ENCODE data around the gene KLK15.

KLK15 gene

GRCh38 chr19:50791594-50792271 is 41.6 kb downstream of the KLK15 start:
- Histone ChIP-seq H3K27me3 (ENCODE audit: low read depth, low read length) (no peaks in the 10 kb centered on the region), H3K9ac (ENCODE audit: low read length) (no peak overlapping the region), H3K9me3 (ENCODE audit: insufficient read depth, low read length) (no peaks in the 10 kb centered on the region), H3K4me3 (ENCODE audit: low read length) (no peak overlapping the region), H4K20me1 (ENCODE audit: insufficient read depth, low read length) (peaks cover 21% of the 10 kb centered on the region), H2AFZ (ENCODE audit: low read depth, low read length) (no peak overlapping the region), H3K27ac (ENCODE audit: low read length) (no peak overlapping the region), H3K36me3 (replicated peaks; ENCODE audit: low read depth, low read length) (peaks cover 16% of the 10 kb centered on the region), H3K79me2 (ENCODE audit: low read length) (no peaks in the 10 kb centered on the region), H3K4me2 (ENCODE audit: low read length) (no peak overlapping the region), H3K4me1 (ENCODE audit: low read length) (peaks cover 8% of the 10 kb centered on the region)
- TF ChIP-seq EZH2phosphoT487 (IDR thresholded peaks at IDR 0.05; ENCODE audit: low read depth): no peak
- TF ChIP-seq, protein P1, sequence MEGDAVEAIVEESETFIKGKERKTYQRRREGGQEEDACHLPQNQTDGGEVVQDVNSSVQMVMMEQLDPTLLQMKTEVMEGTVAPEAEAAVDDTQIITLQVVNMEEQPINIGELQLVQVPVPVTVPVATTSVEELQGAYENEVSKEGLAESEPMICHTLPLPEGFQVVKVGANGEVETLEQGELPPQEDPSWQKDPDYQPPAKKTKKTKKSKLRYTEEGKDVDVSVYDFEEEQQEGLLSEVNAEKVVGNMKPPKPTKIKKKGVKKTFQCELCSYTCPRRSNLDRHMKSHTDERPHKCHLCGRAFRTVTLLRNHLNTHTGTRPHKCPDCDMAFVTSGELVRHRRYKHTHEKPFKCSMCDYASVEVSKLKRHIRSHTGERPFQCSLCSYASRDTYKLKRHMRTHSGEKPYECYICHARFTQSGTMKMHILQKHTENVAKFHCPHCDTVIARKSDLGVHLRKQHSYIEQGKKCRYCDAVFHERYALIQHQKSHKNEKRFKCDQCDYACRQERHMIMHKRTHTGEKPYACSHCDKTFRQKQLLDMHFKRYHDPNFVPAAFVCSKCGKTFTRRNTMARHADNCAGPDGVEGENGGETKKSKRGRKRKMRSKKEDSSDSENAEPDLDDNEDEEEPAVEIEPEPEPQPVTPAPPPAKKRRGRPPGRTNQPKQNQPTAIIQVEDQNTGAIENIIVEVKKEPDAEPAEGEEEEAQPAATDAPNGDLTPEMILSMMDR (IDR thresholded peaks at IDR 0.05; ENCODE audit: low read depth, low read length): no peak

GRCh38 chr19:50790922-50791467 is 42.4 kb downstream of the KLK15 start:
- Histone ChIP-seq H3K9ac (ENCODE audit: low read length) (no peak overlapping the region), H3K27ac (ENCODE audit: low read length) (no peak overlapping the region), H3K4me1 (ENCODE audit: low read length) (peaks cover 8% of the 10 kb centered on the region), H2AFZ (ENCODE audit: low read depth, low read length) (no peak overlapping the region), H3K4me3 (ENCODE audit: low read length) (no peak overlapping the region), H3K27me3 (ENCODE audit: low read depth, low read length) (no peaks in the 10 kb centered on the region), H4K20me1 (ENCODE audit: insufficient read depth, low read length) (peaks cover 13% of the 10 kb centered on the region), H3K79me2 (ENCODE audit: low read length) (no peaks in the 10 kb centered on the region), H3K9me3 (ENCODE audit: insufficient read depth, low read length) (no peaks in the 10 kb centered on the region), H3K36me3 (replicated peaks; ENCODE audit: low read depth, low read length) (peaks cover 10% of the 10 kb centered on the region), H3K4me2 (ENCODE audit: low read length) (no peak overlapping the region)
- TF ChIP-seq, protein P1 (IDR thresholded peaks at IDR 0.05; ENCODE audit: low read depth, low read length): no peak
- no peak for TF ChIP-seq EZH2phosphoT487 (IDR thresholded peaks at IDR 0.05; ENCODE audit: low read depth)

DNA sequence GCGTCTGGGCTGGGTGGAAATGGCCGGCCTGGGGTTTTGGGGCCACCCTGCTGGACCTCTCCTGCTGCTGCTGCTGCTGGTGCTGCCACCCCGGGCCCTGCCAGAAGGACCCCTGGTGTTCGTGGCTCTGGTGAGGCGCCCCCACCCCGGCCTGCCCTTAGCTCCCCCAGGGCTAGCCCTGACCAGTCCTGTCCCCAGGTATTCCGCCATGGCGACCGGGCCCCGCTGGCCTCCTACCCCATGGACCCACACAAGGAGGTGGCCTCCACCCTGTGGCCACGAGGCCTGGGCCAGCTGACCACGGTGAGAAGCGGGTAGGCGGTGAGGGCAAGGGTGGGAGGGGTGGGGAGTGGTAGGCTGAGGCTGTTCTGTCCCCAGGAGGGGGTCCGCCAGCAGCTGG is 43.0 kb downstream of the KLK15 start, which contains the start of gene ACP4:
ACP4 (plus strand) TSS at position 20 of the 400 bp plus-strand sequence; CDS start at position 20, 0 bp downstream.
- Histone ChIP-seq H3K27ac (ENCODE audit: low read length) (no peak within 1 kb of the TSS), H3K27me3 (ENCODE audit: low read depth, low read length) (no peaks in the 10 kb centered on the region), H3K79me2 (ENCODE audit: low read length) (no peaks in the 10 kb centered on the region), H2AFZ (ENCODE audit: low read depth, low read length) (no peak within 1 kb of the TSS), H3K36me3 (replicated peaks; ENCODE audit: low read depth, low read length) (peaks cover 4% of the 10 kb centered on the region), H3K4me1 (ENCODE audit: low read length) (peaks cover 8% of the 10 kb centered on the region), H3K9ac (ENCODE audit: low read length) (no peak within 1 kb of the TSS), H3K4me2 (ENCODE audit: low read length) (no peak within 1 kb of the TSS), H3K4me3 (ENCODE audit: low read length) (no peak within 1 kb of the TSS), H4K20me1 (ENCODE audit: insufficient read depth, low read length) (peaks cover 7% of the 10 kb centered on the region), H3K9me3 (ENCODE audit: insufficient read depth, low read length) (no peaks in the 10 kb centered on the region)
- TF ChIP-seq, protein P1 (IDR thresholded peaks at IDR 0.05; ENCODE audit: low read depth, low read length): no peak
- TF ChIP-seq EZH2phosphoT487 (IDR thresholded peaks at IDR 0.05; ENCODE audit: low read depth): no peak

- Histone ChIP-seq H3K9me3 (ENCODE audit: insufficient read depth, low read length) (no peaks in the 10 kb centered on the region), H3K27ac (ENCODE audit: low read length) (no peak overlapping the region), H3K4me1 (ENCODE audit: low read length) (no peaks in the 10 kb centered on the region; the same call in 1 of the 2 replicates), H3K9ac (ENCODE audit: low read length) (no peak overlapping the region), H3K4me3 (ENCODE audit: low read length) (no peak overlapping the region), H2AFZ (ENCODE audit: low read depth, low read length) (no peak overlapping the region), H3K79me2 (ENCODE audit: low read length) (no peaks in the 10 kb centered on the region), H4K20me1 (ENCODE audit: insufficient read depth, low read length) (no peaks in the 10 kb centered on the region), H3K4me2 (ENCODE audit: low read length) (no peak overlapping the region), H3K36me3 (replicated peaks; ENCODE audit: low read depth, low read length) (no peaks in the 10 kb centered on the region), H3K27me3 (ENCODE audit: low read depth, low read length) (peaks cover 5% of the 10 kb centered on the region; the same call in 1 of the 2 replicates)
- TF ChIP-seq EZH2phosphoT487 (IDR thresholded peaks at IDR 0.05; ENCODE audit: low read depth): no peak
- TF ChIP-seq, protein P1 (IDR thresholded peaks at IDR 0.05; ENCODE audit: low read depth, low read length): no peak
Observed at GRCh38 chr19:50785329-50785728, 48.0 kb downstream of the KLK15 start.

All from OCI-LY3 (cell line).